Caki2 (cell line): ENCODE results near the gene MDH1B. TPM values are rescaled to one million over a fixed set of nuclear protein-coding genes. Genes with fewer than 3 reads are reported as not detected.

ENCODE experiments used
- DNase-seq: peaks from one replicate; pipeline ENCODE4 v3.0.0-alpha.2; 2015; ENCODE audit warnings: low read depth
- in situ Hi-C: cut with HindIII; loops from 2 replicates; pipeline ENCODE4 v1.10.0; 2016; ENCODE audit warnings: low sequenced_read_pairs, low pct_unique_long_range_greater_than_20kb, mixed read lengths
- total RNA-seq: library from RNA; depleted of rRNA; stranded (reverse); fragments of >200 nt; shearing (Covaris generic); gene quantifications from 2 replicates; pipeline ENCODE4 v1.2.3, GENCODE V29; 2014; ENCODE audit warnings: low replicate concordance; rRNA removed

Gene MDH1B
- total RNA-seq, 1 experiment from 2014 or later: 5.4 TPM

DNA sequence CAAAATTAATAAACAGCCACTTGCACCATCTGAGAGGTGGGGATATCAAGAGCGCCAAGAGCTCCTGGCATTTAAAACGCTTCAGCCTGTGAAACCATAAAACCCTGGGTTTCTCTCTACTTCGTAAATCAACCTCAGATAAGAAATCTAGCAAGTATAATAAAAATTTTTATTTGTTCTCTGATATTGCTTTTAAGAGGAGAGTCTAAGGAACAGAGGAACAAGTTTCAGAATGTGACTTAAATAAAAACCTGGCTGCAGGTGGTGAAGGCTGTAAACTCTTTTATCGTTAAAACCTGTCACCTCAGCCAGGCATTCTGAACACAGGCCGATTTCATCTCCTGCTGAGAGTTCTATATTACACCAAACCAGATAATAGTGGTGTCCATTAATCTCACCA lies 56.8 kb downstream of the MDH1B start:
- no peak for DNase-seq

DNA sequence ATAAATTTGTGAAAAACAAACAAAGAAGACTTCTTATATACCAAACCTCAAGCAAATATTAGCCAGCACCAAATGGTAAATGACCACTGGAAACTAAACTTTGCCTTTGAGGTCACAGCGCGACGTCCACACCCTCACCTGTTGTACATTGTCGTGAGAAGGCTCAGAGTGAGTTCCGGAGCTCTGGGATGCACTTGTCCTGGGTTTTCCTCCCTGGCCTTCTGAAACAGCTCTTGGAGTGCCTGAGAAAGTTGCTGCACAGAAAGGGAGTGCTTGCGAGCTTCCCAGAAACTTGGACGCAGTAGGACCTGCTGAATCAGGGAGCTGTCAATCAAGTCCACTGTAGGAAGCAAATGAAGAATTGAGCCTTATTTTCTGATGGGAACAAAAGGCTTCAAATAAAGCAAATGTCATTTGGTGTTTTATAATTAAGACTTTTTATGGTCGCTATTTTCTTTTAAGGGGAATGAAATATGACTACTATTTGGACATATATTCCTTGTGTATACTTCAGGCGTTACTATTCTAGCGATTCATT lies 57.9 kb downstream of the MDH1B start:
- in situ Hi-C loops: no loop called here
- DNase-seq: no peak

More for the DNA sequence above, 56.8 kb downstream of the MDH1B start:
- in situ Hi-C loops: no loop called here

DNA sequence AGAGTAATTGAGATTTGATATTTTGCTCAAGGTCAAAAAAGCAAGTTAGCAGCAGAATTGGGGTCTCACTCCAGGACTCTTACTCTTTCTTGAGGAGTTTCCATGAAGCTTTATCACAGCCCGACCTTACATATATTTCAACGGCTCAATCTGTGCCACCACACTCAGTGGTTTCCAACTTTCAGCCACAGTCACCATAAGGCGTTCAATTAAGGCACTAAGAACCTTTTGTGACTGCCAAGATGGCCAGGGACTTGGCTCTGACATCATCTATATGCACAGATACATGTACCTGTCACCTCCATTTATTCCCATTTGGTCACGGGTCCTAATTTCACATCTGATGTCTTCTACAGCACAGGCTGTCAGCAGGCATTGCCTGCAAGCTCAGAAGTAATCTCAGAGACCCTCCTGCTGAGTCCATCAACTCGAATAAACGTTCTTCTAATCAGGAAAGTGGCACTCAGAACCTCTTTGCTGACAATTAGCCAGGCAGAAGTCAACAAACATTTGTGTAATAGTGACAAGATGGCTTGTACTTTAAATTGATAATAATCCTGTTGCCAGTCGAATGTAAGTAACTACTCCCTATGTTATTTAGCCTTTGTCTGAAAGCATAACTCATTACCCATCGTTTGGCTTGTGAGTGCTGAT lies 63.0 kb downstream of the MDH1B start:
- DNase-seq: no peak
- in situ Hi-C loops: no loop called here

- in situ Hi-C loops: no loop called here
- no peak for DNase-seq
Observed at GRCh38 chr2:206700156-206700555, 65.0 kb downstream of the MDH1B start.

DNA sequence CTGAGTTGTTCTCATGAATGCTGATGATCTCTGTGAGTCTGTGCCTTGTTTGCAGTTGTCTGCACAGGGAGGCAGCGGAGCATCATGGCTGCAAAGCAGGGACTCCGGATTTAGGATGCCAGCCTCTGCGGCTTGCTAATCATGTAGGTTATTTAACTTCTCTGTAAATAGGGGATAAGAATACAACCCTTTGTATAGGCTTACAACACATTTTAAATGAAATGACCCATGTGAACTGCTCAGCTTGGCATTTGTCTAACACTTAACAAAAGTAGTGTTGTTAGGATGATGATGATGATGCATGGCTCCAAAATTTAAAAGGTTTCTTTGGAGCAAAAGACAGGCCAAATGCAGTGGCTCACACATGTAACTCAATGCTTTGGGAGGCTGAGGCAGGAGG lies 66.3 kb downstream of the MDH1B start:
- in situ Hi-C loops: no loop called here
- no peak for DNase-seq

- in situ Hi-C loops: no loop called here
- no peak for DNase-seq
Observed at GRCh38 chr2:206696910-206697309, 68.2 kb downstream of the MDH1B start.

- peak; percentile 34 for DNase-seq
- in situ Hi-C loops: no loop called here
Observed at GRCh38 chr2:206693399-206694137, 71.6 kb downstream of the MDH1B start.

DNA sequence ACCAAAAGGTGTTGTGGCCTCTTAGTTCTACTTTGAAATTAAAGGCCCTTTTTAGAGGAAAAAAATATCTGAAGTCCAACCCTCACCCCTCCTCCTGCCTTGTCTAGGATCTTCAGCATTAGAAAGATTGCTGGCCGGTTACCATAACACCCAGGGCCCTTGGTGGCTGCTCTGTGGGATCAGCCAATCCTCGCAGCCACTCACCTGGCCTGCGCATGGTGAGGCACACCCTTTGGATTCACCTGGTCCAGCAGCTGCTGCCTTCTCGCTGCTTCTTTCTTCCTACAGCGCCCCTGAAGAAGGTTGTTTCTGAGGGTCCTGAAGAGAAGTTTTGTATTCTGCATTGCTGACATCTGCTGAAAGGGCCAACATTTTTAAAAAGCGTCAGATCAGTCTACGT lies 72.2 kb downstream of the MDH1B start:
- DNase-seq: no peak
- in situ Hi-C loops: no loop called here

DNA sequence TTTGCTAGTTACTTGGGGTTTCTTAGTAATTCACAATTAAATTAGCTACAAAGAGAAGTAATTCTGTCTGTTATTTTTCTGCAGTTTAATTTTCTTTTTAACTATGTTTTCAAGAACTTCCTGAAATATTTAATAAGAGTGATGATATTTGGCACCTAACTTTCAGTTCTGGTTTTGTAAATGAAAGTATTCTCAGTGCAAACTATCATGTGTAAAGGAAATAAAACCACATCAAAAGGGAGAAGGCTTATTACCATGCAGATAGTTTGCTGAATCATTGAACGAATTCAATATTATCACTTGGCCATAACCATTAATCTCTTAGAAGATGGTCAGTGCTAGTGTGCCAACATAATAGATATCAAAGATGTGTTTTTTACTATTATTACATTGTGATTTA lies 76.1 kb downstream of the MDH1B start:
- in situ Hi-C loops: no loop called here

GRCh38 chr2:206688453-206688852 lies 76.7 kb downstream of the MDH1B start:
- in situ Hi-C loops: no loop called here
- no peak for DNase-seq

More for the DNA sequence above, 76.1 kb downstream of the MDH1B start:
- no peak for DNase-seq

Other genes starting within 250 kb of the MDH1B start
- gene FAM237A, start 122.8 kb downstream of the MDH1B start, total RNA-seq: not detected in 2 replicates
- not detected in 2 replicates for gene DYTN, start 46.9 kb downstream of the MDH1B start, total RNA-seq
- gene FASTKD2, start 278 bp upstream of the MDH1B start, total RNA-seq: 30.8 and 42.7 TPM in 2 replicates
- gene CPO, start 174.2 kb upstream of the MDH1B start, total RNA-seq: 1.2 TPM in 1 of 2 replicates, not detected in the other